HG03342 (cell line): Measurements from ENCODE around the gene GNAQ.

Experiments
- ATAC-seq: cut with Tn5 transposase; IDR thresholded peaks from one replicate; pipeline ENCODE4 v1.9.1; 2021; ENCODE audit warnings: mild to moderate bottlenecking, moderate library complexity; ENCODE audit not compliant: unreplicated experiment

GNAQ gene

GRCh38 chr9:77977210-77977611 is 54.4 kb downstream of the GNAQ start:
- no peak for ATAC-seq

- ATAC-seq = no peak
These were observed 55.8 kb downstream of the GNAQ start for GRCh38 chr9:77975806-77976205.

- ATAC-seq = no peak
These were observed 56.6 kb downstream of the GNAQ start for GRCh38 chr9:77975036-77975435.

GRCh38 chr9:77974434-77974833 is 57.2 kb downstream of the GNAQ start:
- ATAC-seq = no peak

- no peak for ATAC-seq
These were observed 62.5 kb downstream of the GNAQ start for GRCh38 chr9:77969083-77969482.

- ATAC-seq = no peak
These were observed 63.1 kb downstream of the GNAQ start for GRCh38 chr9:77968506-77968905.

GRCh38 chr9:77966718-77967117 is 64.9 kb downstream of the GNAQ start:
- no peak for ATAC-seq

- ATAC-seq = no peak
These were observed 66.0 kb downstream of the GNAQ start for GRCh38 chr9:77965445-77966123.

GRCh38 chr9:77964258-77964657 is 67.4 kb downstream of the GNAQ start:
- ATAC-seq = no peak

- no peak for ATAC-seq
These were observed 70.1 kb downstream of the GNAQ start for GRCh38 chr9:77961541-77961940.

GRCh38 chr9:77960356-77961153 is 71.1 kb downstream of the GNAQ start:
- ATAC-seq = no peak

- no peak for ATAC-seq
These were observed 71.8 kb downstream of the GNAQ start for GRCh38 chr9:77959803-77960202.

GRCh38 chr9:77957652-77958051 is 74.0 kb downstream of the GNAQ start:
- ATAC-seq = no peak

- no peak for ATAC-seq
These were observed 75.1 kb downstream of the GNAQ start for GRCh38 chr9:77956555-77956954.

- no peak for ATAC-seq
These were observed 77.0 kb downstream of the GNAQ start for GRCh38 chr9:77954666-77955015.

GRCh38 chr9:77954013-77954665 is 77.5 kb downstream of the GNAQ start:
- no peak for ATAC-seq

- no peak for ATAC-seq
These were observed 78.0 kb downstream of the GNAQ start for GRCh38 chr9:77953590-77953989.

- ATAC-seq = no peak
These were observed 78.8 kb downstream of the GNAQ start for GRCh38 chr9:77952635-77953328.

- ATAC-seq = no peak
These were observed 80.2 kb downstream of the GNAQ start for GRCh38 chr9:77951369-77951768.

GRCh38 chr9:77949751-77950436 is 81.7 kb downstream of the GNAQ start:
- no peak for ATAC-seq

GRCh38 chr9:77947651-77948050 is 84.0 kb downstream of the GNAQ start:
- ATAC-seq = no peak
